Panc1 (cell line): ENCODE results near the gene KLHL30. TPM values are rescaled to one million over a fixed set of nuclear protein-coding genes. Genes with fewer than 3 reads are reported as not detected.

ENCODE experiments used
- ATAC-seq: fragments of 200-7000 bp; cut with Tn5 transposase; 2 replicates; pipeline ENCODE4 v1.9.1; 2020; ENCODE audit warnings: mild to moderate bottlenecking, moderate library complexity
- BruUV-seq: library from RNA; stranded (reverse); fragments of 400-500 nt; replicated peaks from 2 replicates; lab custom pipeline; 2021; lab: Mats Ljungman, UMichigan
- CTCF ChIA-PET: fragments of 300-600 bp; sonication (Branson Sonifier 250); formaldehyde crosslinking; loops from one replicate; lab custom pipeline; 2022; ENCODE audit warnings: antibody characterized with exemption; lab: Charles Lee
- POLR2A ChIA-PET: fragments of 300-600 bp; sonication (Branson Sonifier 250); formaldehyde crosslinking; loops from one replicate; lab custom pipeline; 2022; ENCODE audit warnings: antibody characterized with exemption; lab: Charles Lee
- DNase-seq: peaks from one replicate; pipeline ENCODE4 v3.0.0-alpha.2; 2010; ENCODE audit warnings: low read depth, low spot score
- H3K27ac ChIP-seq: 2 replicates; pipeline ENCODE4 v1.5.1; 2011; ENCODE audit warnings: mild to moderate bottlenecking, low read length, inconsistent platforms
- H3K27me3 ChIP-seq: fragments of 200-500 bp; sonication (Bioruptor generic); 2 replicates; pipeline ENCODE4 v1.6.0; 2014; ENCODE audit warnings: low read length, inconsistent platforms; ENCODE audit not compliant: control insufficient read depth, insufficient read depth
- H3K36me3 ChIP-seq: fragments of 200-500 bp; sonication (Bioruptor generic); 2 replicates; pipeline ENCODE4 v1.5.1; 2014; ENCODE audit warnings: inconsistent platforms, mild to moderate bottlenecking, low read length, moderate library complexity; ENCODE audit not compliant: control insufficient read depth, insufficient read depth
- H3K4me1 ChIP-seq: 2 replicates; pipeline ENCODE4 v1.5.1; 2011; ENCODE audit warnings: inconsistent platforms, mild to moderate bottlenecking, low read length, moderate library complexity; ENCODE audit not compliant: control insufficient read depth, insufficient read depth
- H3K4me3 ChIP-seq, 2 experiments: 2 replicates each; pipeline ENCODE4 v1.5.1; 2011 to 2012; ENCODE audit warnings: low read depth in 2 of 2, low read length in 2 of 2, mild to moderate bottlenecking in 2 of 2, inconsistent platforms in 1 of 2, moderate library complexity in 1 of 2
- H3K9me3 ChIP-seq: fragments of 200-500 bp; sonication (Bioruptor generic); 2 replicates; pipeline ENCODE4 v1.5.1; 2014; ENCODE audit warnings: low read depth, mild to moderate bottlenecking, inconsistent platforms, low read length, moderate library complexity; ENCODE audit not compliant: control insufficient read depth, insufficient read depth
- CTCF ChIP-seq: fragments of 450-650 bp; IDR thresholded peaks from 2 replicates; pipeline ENCODE4 v1.5.1; 2017; ENCODE audit warnings: mild to moderate bottlenecking
- POLR2AphosphoS5 ChIP-seq: IDR thresholded peaks from 2 replicates; pipeline ENCODE4 v1.6.1; 2012; ENCODE audit warnings: mild to moderate bottlenecking, low read depth, low read length, moderate library complexity
- SIN3A ChIP-seq: IDR thresholded peaks from 2 replicates; pipeline ENCODE4 v1.6.1; 2012; ENCODE audit warnings: low read depth, mild to moderate bottlenecking, low read length, moderate library complexity, borderline replicate concordance; ENCODE audit not compliant: insufficient read depth
- TCF7L2 ChIP-seq: IDR thresholded peaks from 2 replicates; pipeline ENCODE4 v1.6.1; 2011; ENCODE audit warnings: mild to moderate bottlenecking, low read depth, low read length, inconsistent platforms
- in situ Hi-C: cut with HindIII; loops from 2 replicates; pipeline ENCODE4 v1.10.0; 2016; ENCODE audit warnings: low sequenced_read_pairs, low pct_unique_long_range_greater_than_20kb
- intact Hi-C: fragments of 100-400 bp; cut with micrococcal nuclease; formaldehyde crosslinking; loops from one replicate; pipeline ENCODE4 v1.10.0; 2022; ENCODE audit not compliant: unreplicated experiment
- total RNA-seq: library from RNA; stranded (reverse); gene quantifications from one replicate; pipeline ENCODE4 v1.2.1, GENCODE V29; 2021; ENCODE audit not compliant: unreplicated experiment
- TF ChIP-seq, protein P1 (sequence below), 2 experiments: IDR thresholded peaks; 2 replicates each; pipeline ENCODE4 v1.6.1; 2011 to 2012; ENCODE audit warnings: low read depth in 2 of 2, control low read depth in 1 of 2, low read length in 1 of 2, mild to moderate bottlenecking in 1 of 2, moderate library complexity in 1 of 2; ENCODE audit not compliant: insufficient read depth in 1 of 2

KLHL30 gene
- total RNA-seq, 1 experiment from 2014 or later, result 0.26 TPM

GRCh38 chr2:238123218-238123971, 15.1 kb upstream of the KLHL30 start:
- intact Hi-C loops, result no loop called here
- no peaks in the 10 kb centered on the region for H3K9me3 ChIP-seq
- BruUV-seq, result no TSS peak
- in situ Hi-C loops, result no loop called here
- no peak for TF ChIP-seq CTCF
- TF ChIP-seq, protein P1, sequence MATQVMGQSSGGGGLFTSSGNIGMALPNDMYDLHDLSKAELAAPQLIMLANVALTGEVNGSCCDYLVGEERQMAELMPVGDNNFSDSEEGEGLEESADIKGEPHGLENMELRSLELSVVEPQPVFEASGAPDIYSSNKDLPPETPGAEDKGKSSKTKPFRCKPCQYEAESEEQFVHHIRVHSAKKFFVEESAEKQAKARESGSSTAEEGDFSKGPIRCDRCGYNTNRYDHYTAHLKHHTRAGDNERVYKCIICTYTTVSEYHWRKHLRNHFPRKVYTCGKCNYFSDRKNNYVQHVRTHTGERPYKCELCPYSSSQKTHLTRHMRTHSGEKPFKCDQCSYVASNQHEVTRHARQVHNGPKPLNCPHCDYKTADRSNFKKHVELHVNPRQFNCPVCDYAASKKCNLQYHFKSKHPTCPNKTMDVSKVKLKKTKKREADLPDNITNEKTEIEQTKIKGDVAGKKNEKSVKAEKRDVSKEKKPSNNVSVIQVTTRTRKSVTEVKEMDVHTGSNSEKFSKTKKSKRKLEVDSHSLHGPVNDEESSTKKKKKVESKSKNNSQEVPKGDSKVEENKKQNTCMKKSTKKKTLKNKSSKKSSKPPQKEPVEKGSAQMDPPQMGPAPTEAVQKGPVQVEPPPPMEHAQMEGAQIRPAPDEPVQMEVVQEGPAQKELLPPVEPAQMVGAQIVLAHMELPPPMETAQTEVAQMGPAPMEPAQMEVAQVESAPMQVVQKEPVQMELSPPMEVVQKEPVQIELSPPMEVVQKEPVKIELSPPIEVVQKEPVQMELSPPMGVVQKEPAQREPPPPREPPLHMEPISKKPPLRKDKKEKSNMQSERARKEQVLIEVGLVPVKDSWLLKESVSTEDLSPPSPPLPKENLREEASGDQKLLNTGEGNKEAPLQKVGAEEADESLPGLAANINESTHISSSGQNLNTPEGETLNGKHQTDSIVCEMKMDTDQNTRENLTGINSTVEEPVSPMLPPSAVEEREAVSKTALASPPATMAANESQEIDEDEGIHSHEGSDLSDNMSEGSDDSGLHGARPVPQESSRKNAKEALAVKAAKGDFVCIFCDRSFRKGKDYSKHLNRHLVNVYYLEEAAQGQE (IDR thresholded peaks at IDR 0.05; ENCODE audit: insufficient read depth in 1 of 2, low read depth in 2 of 2, low read length in 1 of 2), result no peak
- no peak for TF ChIP-seq TCF7L2
- TF ChIP-seq SIN3A, result no peak
- TF ChIP-seq POLR2AphosphoS5, result no peak
- no peak overlapping the region for H3K4me3 ChIP-seq
- no peak for DNase-seq
- POLR2A ChIA-PET, result interaction anchor here (0.6 kb wide), 1 partner anchor 34 kb away, joined by 5 read pairs; no protein-coding TSS in a partner anchor
- CTCF ChIA-PET, result no interaction called here
- no peak for ATAC-seq
- H3K27ac ChIP-seq, result no peak overlapping the region
- no peaks in the 10 kb centered on the region for H3K4me1 ChIP-seq
- no peaks in the 10 kb centered on the region for H3K27me3 ChIP-seq
- no peaks in the 10 kb centered on the region for H3K36me3 ChIP-seq

DNA sequence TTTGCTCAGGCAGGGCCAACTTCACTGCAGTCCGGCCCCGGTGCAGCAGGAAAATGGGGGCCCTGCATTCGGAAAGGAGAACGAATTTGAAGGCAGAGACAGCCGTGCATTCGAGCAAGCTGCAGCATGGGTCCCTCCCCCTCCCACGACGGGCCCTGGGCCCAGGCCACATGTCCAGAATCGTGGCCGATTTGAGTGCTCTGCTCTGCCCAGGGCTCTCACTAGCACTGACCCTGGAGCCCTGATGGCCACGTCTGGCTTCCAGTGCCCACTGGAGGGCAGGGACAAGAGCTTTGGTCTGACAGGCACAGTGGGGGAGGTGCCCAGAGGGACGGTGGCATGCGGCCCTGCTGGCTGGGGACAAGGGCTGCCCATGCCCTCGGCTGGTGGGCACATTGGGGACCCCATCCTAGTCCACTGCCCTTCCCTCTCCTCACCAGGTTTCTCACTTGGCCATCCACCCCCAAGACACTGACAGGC, 14.4 kb upstream of the KLHL30 start:
- in situ Hi-C loops, result no loop called here

More for the DNA sequence above, 14.4 kb upstream of the KLHL30 start:
- no peak for ATAC-seq
- no peaks in the 10 kb centered on the region for H3K9me3 ChIP-seq
- H3K4me3 ChIP-seq, result no peak overlapping the region
- H3K4me1 ChIP-seq, result no peaks in the 10 kb centered on the region
- ChIA-PET CTCF (no interaction called here), POLR2A (no interaction called here)
- no peaks in the 10 kb centered on the region for H3K36me3 ChIP-seq
- H3K27ac ChIP-seq, result no peak overlapping the region
- no peak for DNase-seq
- BruUV-seq, result no TSS peak
- intact Hi-C loops, result no loop called here
- TF ChIP-seq, protein P1 (IDR thresholded peaks at IDR 0.05; ENCODE audit: insufficient read depth in 1 of 2, low read depth in 2 of 2, low read length in 1 of 2), result no peak
- no peak for TF ChIP-seq CTCF
- TF ChIP-seq POLR2AphosphoS5, result no peak
- TF ChIP-seq TCF7L2, result no peak
- TF ChIP-seq SIN3A, result no peak
- H3K27me3 ChIP-seq, result no peaks in the 10 kb centered on the region
